ENCODE data around the gene STRIP1. TPM values are rescaled to one million over a fixed set of nuclear protein-coding genes. Genes with fewer than 3 reads are reported as not detected.

STRIP1 gene
- total RNA-seq, 4 donors from 2014 or later, result 17.1 to 102 (median 42.0) TPM

GRCh38 chr1:110059133-110059863 lies 24.9 kb downstream of the STRIP1 start:
- Histone ChIP-seq H3K36me3 (no peaks in the 10 kb centered on the region), H3K4me3 (no peak overlapping the region), H3K9me3 (no peaks in the 10 kb centered on the region), H3K4me1 (peaks cover 0 to 3% of the 10 kb centered on the region in 2 donors), H3K27ac (no peak overlapping the region), H3K27me3 (no peaks in the 10 kb centered on the region)
- no peak for DNase-seq
- intact Hi-C loops (cut with DNase I; ENCODE audit: low total_unique reads), result no loop called here
- TF ChIP-seq CTCF (IDR thresholded peaks at IDR 0.05), result no peak
- TF ChIP-seq POLR2A (IDR thresholded peaks at IDR 0.05), result no peak

GRCh38 chr1:110060034-110060661 lies 25.7 kb downstream of the STRIP1 start:
- no peaks in the 10 kb centered on the region for H3K27me3 ChIP-seq
- no peak overlapping the region for H3K27ac ChIP-seq
- TF ChIP-seq POLR2A (IDR thresholded peaks at IDR 0.05) (no peak), CTCF (IDR thresholded peaks at IDR 0.05) (peak in 3 of 4 experiments; percentile 22 to 49 (median 24))
- peaks cover 0 to 3% of the 10 kb centered on the region in 2 donors for H3K4me1 ChIP-seq
- H3K9me3 ChIP-seq, result no peaks in the 10 kb centered on the region
- intact Hi-C loops (cut with DNase I; ENCODE audit: low total_unique reads), result no loop called here
- no peaks in the 10 kb centered on the region for H3K36me3 ChIP-seq
- no peak overlapping the region for H3K4me3 ChIP-seq
- peak in 1 of 2 donors; percentile 26 for DNase-seq

DNA sequence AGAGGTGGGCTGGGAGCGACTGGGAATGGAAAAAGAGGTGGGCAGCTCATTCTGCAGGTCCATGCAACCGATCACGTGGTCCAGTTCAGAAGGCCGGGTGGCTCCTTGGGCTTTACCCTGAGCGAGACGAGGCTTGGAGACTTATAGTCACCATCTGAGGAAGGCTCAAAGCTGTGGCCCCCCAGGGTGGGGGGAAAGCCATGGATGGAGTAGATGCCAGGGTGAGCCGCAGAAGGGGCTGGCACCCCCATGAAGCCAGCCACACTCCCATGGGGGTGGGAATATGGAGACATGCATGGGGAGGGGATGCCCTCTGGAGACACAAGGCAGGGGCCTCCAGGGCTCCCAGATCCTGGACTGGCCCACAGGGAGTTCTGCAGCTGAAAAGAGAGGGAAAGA lies 26.2 kb downstream of the STRIP1 start:
- H3K27ac ChIP-seq, result no peak overlapping the region
- no peaks in the 10 kb centered on the region for H3K36me3 ChIP-seq
- TF ChIP-seq CTCF (IDR thresholded peaks at IDR 0.05) (no peak), POLR2A (IDR thresholded peaks at IDR 0.05) (no peak)
- H3K9me3 ChIP-seq, result no peaks in the 10 kb centered on the region
- H3K27me3 ChIP-seq, result no peaks in the 10 kb centered on the region
- intact Hi-C loops (cut with DNase I; ENCODE audit: low total_unique reads), result no loop called here
- peaks cover 0 to 3% of the 10 kb centered on the region in 2 donors for H3K4me1 ChIP-seq
- H3K4me3 ChIP-seq, result no peak overlapping the region
- DNase-seq, result no peak

DNA sequence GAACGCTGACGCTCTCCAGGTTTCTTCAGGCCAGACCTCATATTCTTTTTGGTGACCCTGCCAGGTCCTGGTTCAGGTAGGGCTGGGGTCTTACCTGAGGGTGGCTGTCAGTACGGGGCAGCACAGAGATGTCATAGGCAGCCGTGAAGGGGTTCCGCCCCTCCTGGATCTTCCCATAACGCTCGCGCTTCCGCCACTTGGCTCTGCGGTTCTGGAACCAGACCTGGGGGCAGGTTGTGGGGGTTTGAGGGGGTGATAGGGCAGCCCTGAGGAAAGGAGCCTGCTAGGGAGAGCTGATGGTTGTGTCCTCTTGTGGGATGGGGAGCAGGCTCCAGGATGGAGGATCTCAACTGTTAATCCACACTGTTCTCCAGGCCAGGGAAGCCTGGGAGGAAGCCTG lies 26.9 kb downstream of the STRIP1 start:
- intact Hi-C loops (cut with DNase I; ENCODE audit: low total_unique reads), result no loop called here
- no peak overlapping the region for H3K27ac ChIP-seq
- peaks cover 0 to 3% of the 10 kb centered on the region in 2 donors for H3K4me1 ChIP-seq
- no peak overlapping the region for H3K4me3 ChIP-seq
- H3K27me3 ChIP-seq, result no peaks in the 10 kb centered on the region
- H3K9me3 ChIP-seq, result no peaks in the 10 kb centered on the region
- H3K36me3 ChIP-seq, result no peaks in the 10 kb centered on the region
- no peak for DNase-seq
- no peak for TF ChIP-seq CTCF (IDR thresholded peaks at IDR 0.05)
- no peak for TF ChIP-seq POLR2A (IDR thresholded peaks at IDR 0.05)

- Histone ChIP-seq H3K27ac (no peak overlapping the region), H3K9me3 (no peaks in the 10 kb centered on the region), H3K27me3 (peaks cover 0 to 2% of the 10 kb centered on the region in 2 donors), H3K36me3 (no peaks in the 10 kb centered on the region), H3K4me1 (peaks cover 0 to 3% of the 10 kb centered on the region in 2 donors), H3K4me3 (no peak overlapping the region)
- intact Hi-C loops (cut with DNase I; ENCODE audit: low total_unique reads), result no loop called here
- no peak for TF ChIP-seq CTCF (IDR thresholded peaks at IDR 0.05)
- no peak for TF ChIP-seq POLR2A (IDR thresholded peaks at IDR 0.05)
- no peak for DNase-seq
Measured at GRCh38 chr1:110062612-110063011, 28.2 kb downstream of the STRIP1 start.

All from uterus (tissue), 4 donors.